MM.1S (cell line): ENCODE results near the gene PTTG2.
A peak's percentile ranks its signal among the peaks of the same experiment; 100 is the strongest.

Experiments used
- DNase-seq: peaks from one replicate; pipeline ENCODE4 v3.0.0-alpha.2; 2015
- H2AFZ ChIP-seq: fragments of 300-600 bp; sonication (generic); 2 replicates; pipeline ENCODE4 v1.6.0; 2016; ENCODE audit warnings: antibody characterized with exemption, low read length
- H3F3A ChIP-seq: fragments of 300-600 bp; sonication (generic); 2 replicates; pipeline ENCODE4 v1.6.1; 2016; ENCODE audit warnings: mild to moderate bottlenecking, antibody characterized with exemption, low read length, moderate library complexity, mixed read lengths; ENCODE audit not compliant: insufficient read depth
- H3K27ac ChIP-seq: fragments of 300-600 bp; sonication (generic); 2 replicates; pipeline ENCODE4 v1.5.1; 2016; ENCODE audit warnings: mild to moderate bottlenecking, low read length
- H3K27me3 ChIP-seq: fragments of 300-600 bp; sonication (generic); replicated peaks from 2 replicates; pipeline ENCODE4 v1.6.0; 2016; ENCODE audit warnings: low read length; ENCODE audit not compliant: insufficient read depth
- H3K36me3 ChIP-seq: fragments of 300-600 bp; sonication (generic); replicated peaks from 2 replicates; pipeline ENCODE4 v1.6.1; 2016; ENCODE audit warnings: mild to moderate bottlenecking, low read length, mixed read lengths; ENCODE audit not compliant: insufficient read depth
- H3K4me1 ChIP-seq: fragments of 300-600 bp; sonication (generic); 2 replicates; pipeline ENCODE4 v1.6.1; 2016; ENCODE audit warnings: low read length, mixed read lengths
- H3K4me2 ChIP-seq: fragments of 300-600 bp; sonication (generic); 2 replicates; pipeline ENCODE4 v1.6.0; 2016; ENCODE audit warnings: low read depth, low read length
- H3K4me3 ChIP-seq: fragments of 300-600 bp; sonication (generic); 2 replicates; pipeline ENCODE4 v1.5.1; 2016; ENCODE audit warnings: low read length, mixed read lengths
- H3K79me2 ChIP-seq: fragments of 300-600 bp; sonication (generic); 2 replicates; pipeline ENCODE4 v1.6.1; 2016; ENCODE audit warnings: mixed run types, low read length, mixed read lengths
- H3K9ac ChIP-seq: fragments of 300-600 bp; sonication (generic); 2 replicates; pipeline ENCODE4 v1.6.1; 2016; ENCODE audit warnings: low read length, mixed read lengths
- H3K9me2 ChIP-seq: fragments of 300-600 bp; sonication (generic); replicated peaks from 2 replicates; pipeline ENCODE4 v1.6.1; 2016; ENCODE audit warnings: mild to moderate bottlenecking, low read length, mixed read lengths; ENCODE audit not compliant: insufficient read depth
- H3K9me3 ChIP-seq: fragments of 300-600 bp; sonication (generic); replicated peaks from 2 replicates; pipeline ENCODE4 v1.6.1; 2016; ENCODE audit warnings: mild to moderate bottlenecking, low read length, mixed read lengths; ENCODE audit not compliant: insufficient read depth
- H4K20me1 ChIP-seq: fragments of 300-600 bp; sonication (generic); 2 replicates; pipeline ENCODE4 v1.6.1; 2016; ENCODE audit warnings: mild to moderate bottlenecking, low read length, moderate library complexity, mixed read lengths; ENCODE audit not compliant: insufficient read depth
- CTCF ChIP-seq: fragments of 300-600 bp; sonication (generic); IDR thresholded peaks from 2 replicates; pipeline ENCODE4 v1.5.1; 2016; ENCODE audit warnings: antibody characterized with exemption, low read length, mixed read lengths
- EZH2 ChIP-seq: fragments of 300-600 bp; sonication (generic); optimal IDR thresholded peaks from 2 replicates; pipeline ENCODE3; 2017; ENCODE audit warnings: low read depth, mild to moderate bottlenecking, antibody characterized with exemption, low read length, mixed read lengths
- EZH2phosphoT487 ChIP-seq: fragments of 300-600 bp; sonication (generic); IDR thresholded peaks from 2 replicates; pipeline ENCODE4 v1.6.1; 2018; ENCODE audit warnings: antibody characterized with exemption, low read length

PTTG2 gene

GRCh38 chr4:37976991-37977470, 16.8 kb downstream of the PTTG2 start:
- Histone ChIP-seq H3K27me3 (no peaks in the 10 kb centered on the region), H3K9ac (0 out of 2 replicates have a peak overlapping the region, but pooled peaks have one; percentile 81), H3K4me3 (peak overlapping the region; percentile 69), H3K79me2 (peaks cover 36% of the 10 kb centered on the region), H2AFZ (no peak overlapping the region), H3K27ac (no peak overlapping the region), H3K4me2 (no peak overlapping the region), H3K36me3 (no peaks in the 10 kb centered on the region), H4K20me1 (peaks cover 4% of the 10 kb centered on the region; the same call in 1 of the 2 replicates), H3K9me2 (no peaks in the 10 kb centered on the region), H3K9me3 (no peaks in the 10 kb centered on the region), H3K4me1 (peaks cover 31% of the 10 kb centered on the region), H3F3A (peaks cover 40% of the 10 kb centered on the region)
- DNase-seq: peak; percentile 63
- TF ChIP-seq EZH2phosphoT487 (no peak), CTCF (no peak), EZH2 (no peak)

DNA sequence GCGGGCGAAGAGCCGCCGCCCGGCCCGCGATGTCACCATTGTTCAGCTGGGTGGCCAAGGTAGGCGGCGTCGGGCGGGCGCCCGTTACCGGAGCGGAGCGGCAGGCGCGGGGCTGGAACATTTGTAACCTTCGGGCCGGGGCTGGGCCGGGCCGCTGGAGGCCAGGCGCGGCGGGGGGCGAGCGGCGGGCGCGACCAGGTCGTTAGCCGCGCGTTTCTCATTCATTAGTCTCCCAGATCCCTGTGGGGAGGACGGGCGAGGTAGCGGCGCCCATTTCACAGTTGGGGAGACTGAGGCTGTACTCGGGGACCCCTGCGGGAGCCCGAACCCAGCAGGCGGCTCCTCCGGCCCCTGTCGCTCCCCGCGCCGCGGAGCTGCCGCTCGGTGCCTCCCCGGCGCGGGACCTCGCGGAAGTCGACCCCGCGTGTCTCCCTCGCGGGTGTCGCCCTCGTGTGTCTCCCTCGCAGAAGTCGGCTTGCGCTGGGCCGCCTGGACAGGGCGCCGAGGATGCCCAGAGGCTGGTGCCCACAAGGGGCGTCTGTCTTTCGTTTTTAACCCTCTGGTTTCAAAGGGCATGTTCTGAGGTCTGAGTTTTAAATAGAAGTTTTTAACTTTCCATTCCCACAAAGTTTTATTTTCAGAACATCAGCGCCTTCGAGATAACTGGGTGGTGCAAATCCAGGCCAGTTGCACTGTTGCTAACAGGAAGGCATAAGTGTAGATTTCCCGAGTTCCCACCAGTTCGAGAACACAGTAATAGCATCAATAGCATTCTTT, 17.5 kb downstream of the PTTG2 start:
- H3K9me3 ChIP-seq: no peaks in the 10 kb centered on the region
- H4K20me1 ChIP-seq: peaks cover 4% of the 10 kb centered on the region; the same call in 1 of the 2 replicates
- H3K4me2 ChIP-seq: peak overlapping the region; percentile 86
- no peaks in the 10 kb centered on the region for H3K36me3 ChIP-seq
- no peaks in the 10 kb centered on the region for H3K9me2 ChIP-seq
- peaks cover 32% of the 10 kb centered on the region for H3K4me1 ChIP-seq
- H3F3A ChIP-seq: peaks cover 40% of the 10 kb centered on the region
- peaks cover 42% of the 10 kb centered on the region for H3K79me2 ChIP-seq
- peak; percentile 81 for DNase-seq
- peak overlapping the region; percentile 70 for H3K27ac ChIP-seq
- H3K9ac ChIP-seq: peak overlapping the region; percentile 81
- no peaks in the 10 kb centered on the region for H3K27me3 ChIP-seq
- H3K4me3 ChIP-seq: peak overlapping the region; percentile 69
- peak overlapping the region; percentile 79 for H2AFZ ChIP-seq
- TF ChIP-seq CTCF: peak; percentile 59
- TF ChIP-seq EZH2phosphoT487: no peak

- no peaks in the 10 kb centered on the region for H3K36me3 ChIP-seq
- H3K79me2 ChIP-seq: peaks cover 47% of the 10 kb centered on the region
- DNase-seq: no peak
- peaks cover 40% of the 10 kb centered on the region for H3F3A ChIP-seq
- H3K9ac ChIP-seq: peak overlapping the region; percentile 81
- H3K4me3 ChIP-seq: peak overlapping the region; percentile 69
- H3K4me2 ChIP-seq: peak overlapping the region; percentile 86
- no peak overlapping the region for H2AFZ ChIP-seq
- peaks cover 32% of the 10 kb centered on the region for H3K4me1 ChIP-seq
- no peak for TF ChIP-seq EZH2
- no peak for TF ChIP-seq EZH2phosphoT487
- no peak for TF ChIP-seq CTCF
- H4K20me1 ChIP-seq: peaks cover 4% of the 10 kb centered on the region; the same call in 1 of the 2 replicates
- H3K9me2 ChIP-seq: no peaks in the 10 kb centered on the region
- H3K9me3 ChIP-seq: no peaks in the 10 kb centered on the region
- H3K27me3 ChIP-seq: no peaks in the 10 kb centered on the region
- H3K27ac ChIP-seq: peak overlapping the region; percentile 70; the same call in 1 of the 2 replicates
Measured at GRCh38 chr4:37978248-37978924, 18.2 kb downstream of the PTTG2 start.
